NOMO-1 treated with DMSO at 0.1 percent for 48 hours (cell line): ENCODE measurements around the gene LSP1.
"Not testable (repeated sequence)": the region's sequence is repeated elsewhere in the genome, so short reads cannot be mapped to it uniquely, and the experiment has no call there.

ENCODE experiments used
- DNase-seq: peaks from one replicate; lab custom pipeline; 2025; ENCODE audit not compliant: unreplicated experiment; lab: John Stamatoyannopoulos, UW

LSP1 gene

GRCh38 chr11:1937616-1938342 is 84.9 kb downstream of the LSP1 start:
- DNase-seq, result no peak

GRCh38 chr11:1938343-1939005 is 85.6 kb downstream of the LSP1 start:
- DNase-seq, result no peak

- DNase-seq, result no peak
These were observed 86.2 kb downstream of the LSP1 start for GRCh38 chr11:1939006-1939625.

GRCh38 chr11:1939788-1940187 is 86.9 kb downstream of the LSP1 start:
- DNase-seq, result not testable (repeated sequence)
